Neuronal stem cell (in vitro differentiated cells): Measurements from ENCODE around the gene CFTR.

Experiments
- DNase-seq: peaks from one replicate; pipeline ENCODE4 v3.0.0-alpha.2; 2013; ENCODE audit warnings: low spot score
- H2AFZ ChIP-seq: one replicate; pipeline ENCODE4 v1.6.1; 2013; ENCODE audit warnings: mild to moderate bottlenecking, low read length, inconsistent platforms
- H2AK5ac ChIP-seq: 2 replicates; pipeline ENCODE4 v1.6.1; 2013; ENCODE audit warnings: low read depth, mild to moderate bottlenecking, inconsistent platforms, low read length, moderate library complexity, mixed read lengths
- H2BK120ac ChIP-seq: 2 replicates; pipeline ENCODE4 v1.6.1; 2013; ENCODE audit warnings: low read depth, mild to moderate bottlenecking, inconsistent platforms, low read length, moderate library complexity, mixed read lengths
- H2BK12ac ChIP-seq: one replicate; pipeline ENCODE4 v1.6.1; 2013; ENCODE audit warnings: low read length, inconsistent platforms
- H2BK15ac ChIP-seq: 2 replicates; pipeline ENCODE4 v1.6.1; 2013; ENCODE audit warnings: mild to moderate bottlenecking, low read length, inconsistent platforms, mixed read lengths
- H2BK5ac ChIP-seq: one replicate; pipeline ENCODE4 v1.6.1; 2013; ENCODE audit warnings: inconsistent platforms, mild to moderate bottlenecking, low read length, moderate library complexity
- H3K14ac ChIP-seq: one replicate; pipeline ENCODE4 v1.6.1; 2013; ENCODE audit warnings: low read length, inconsistent platforms
- H3K18ac ChIP-seq: 2 replicates; pipeline ENCODE4 v1.6.1; 2013; ENCODE audit warnings: low read length, inconsistent platforms
- H3K23ac ChIP-seq: 2 replicates; pipeline ENCODE4 v1.6.1; 2013; ENCODE audit warnings: low read depth, mild to moderate bottlenecking, mixed read lengths, low read length, inconsistent platforms; ENCODE audit not compliant: poor library complexity
- H3K27ac ChIP-seq: replicated peaks from 3 replicates; pipeline ENCODE4 v1.5.1; 2013; ENCODE audit warnings: low read length, inconsistent platforms
- H3K27me3 ChIP-seq, 3 experiments: 2 replicates each; pipeline ENCODE4 v1.6.1; 2013; ENCODE audit warnings: low read length in 3 of 3, mild to moderate bottlenecking in 2 of 3, inconsistent platforms in 1 of 3, low read depth in 1 of 3, mixed read lengths in 1 of 3, moderate library complexity in 1 of 3; ENCODE audit not compliant: control insufficient read depth in 3 of 3, insufficient read depth in 3 of 3
- H3K36me3 ChIP-seq, 2 donors: replicated peaks in 1 of 2; 2 replicates each; pipeline ENCODE4 v1.6.1; 2013; ENCODE audit warnings: low read length in 2 of 2; ENCODE audit not compliant: control insufficient read depth in 2 of 2, insufficient read depth in 2 of 2
- H3K4ac ChIP-seq: 2 replicates; pipeline ENCODE4 v1.6.1; 2013; ENCODE audit warnings: inconsistent platforms, mild to moderate bottlenecking, low read length, moderate library complexity
- H3K4me1 ChIP-seq, 2 donors: 1 replicate in 1 of 2; 2 replicates in 1 of 2; pipeline ENCODE4 v1.6.1; 2013; ENCODE audit warnings: low read length in 2 of 2, low read depth in 1 of 2; ENCODE audit not compliant: control insufficient read depth in 2 of 2, insufficient read depth in 1 of 2
- H3K4me2 ChIP-seq: one replicate; pipeline ENCODE4 v1.6.1; 2013; ENCODE audit warnings: mild to moderate bottlenecking, low read length, inconsistent platforms; ENCODE audit not compliant: insufficient read depth, poor library complexity, severe bottlenecking
- H3K4me3 ChIP-seq, 2 donors: 2 replicates each; pipeline ENCODE4 v1.5.1; 2013; ENCODE audit warnings: low read length in 2 of 2, mild to moderate bottlenecking in 2 of 2, inconsistent platforms in 1 of 2, moderate library complexity in 1 of 2
- H3K79me1 ChIP-seq: one replicate; pipeline ENCODE4 v1.6.1; 2013; ENCODE audit warnings: low read depth, mild to moderate bottlenecking, inconsistent platforms, low read length, moderate library complexity
- H3K9ac ChIP-seq: one replicate; pipeline ENCODE4 v1.6.1; 2013; ENCODE audit warnings: mild to moderate bottlenecking, low read depth, low read length, inconsistent platforms; ENCODE audit not compliant: poor library complexity
- H3K9me3 ChIP-seq, 2 donors: replicated peaks in 1 of 2; 2 replicates each; pipeline versions ENCODE3 to v1.6.1; 2013; ENCODE audit warnings: low read length in 2 of 2, mild to moderate bottlenecking in 2 of 2, inconsistent platforms in 1 of 2, low read depth in 1 of 2, mixed read lengths in 1 of 2, moderate library complexity in 1 of 2; ENCODE audit not compliant: control insufficient read depth in 2 of 2, insufficient read depth in 1 of 2
- H4K8ac ChIP-seq: one replicate; pipeline ENCODE4 v1.6.1; 2013; ENCODE audit warnings: low read depth, mild to moderate bottlenecking, inconsistent platforms, low read length, moderate library complexity
- H4K91ac ChIP-seq: one replicate; pipeline ENCODE4 v1.6.1; 2013; ENCODE audit warnings: low read length, low read depth, mild to moderate bottlenecking, inconsistent platforms; ENCODE audit not compliant: poor library complexity
- WGBS, 2 donors: extraction: QIAGEN DNeasy Blood & Tissue Kit; methylation state at CpG; one replicate each; pipeline ENCODE4 v1.1.7; 2013; ENCODE audit warnings: missing lambda C conversion rate in 2 of 2, mixed read lengths in 1 of 2; ENCODE audit not compliant: insufficient read length in 2 of 2, insufficient replicate concordance in 1 of 2; ENCODE audit errors: extremely low coverage in 2 of 2; 5-methylcytosine and 5-hydroxymethylcytosine counted together

The CFTR gene

GRCh38 chr7:117675497-117676435 is 195.9 kb downstream of the CFTR start:
- no peak overlapping the region for H3K4me3 ChIP-seq
- H3K18ac ChIP-seq = no peak overlapping the region
- no peak overlapping the region for H4K8ac ChIP-seq
- no peak overlapping the region for H3K4me2 ChIP-seq
- no peaks in the 10 kb centered on the region for H3K27me3 ChIP-seq
- no peak overlapping the region for H2AK5ac ChIP-seq
- no peak overlapping the region for H3K9ac ChIP-seq
- H3K79me1 ChIP-seq = no peaks in the 10 kb centered on the region
- no peak overlapping the region for H3K27ac ChIP-seq
- H2AFZ ChIP-seq = peak overlapping the region; percentile 65
- no peaks in the 10 kb centered on the region for H3K9me3 ChIP-seq
- no peak overlapping the region for H2BK120ac ChIP-seq
- H3K4ac ChIP-seq = no peak overlapping the region
- H2BK15ac ChIP-seq = no peak overlapping the region
- H3K23ac ChIP-seq = no peak overlapping the region
- H3K4me1 ChIP-seq = peaks cover 12 to 29% of the 10 kb centered on the region in 2 donors
- H3K14ac ChIP-seq = no peak overlapping the region
- no peak overlapping the region for H2BK5ac ChIP-seq
- DNase-seq = no peak
- H3K36me3 ChIP-seq = no peaks in the 10 kb centered on the region
- no CpG with 5 or more reads among the region's 3 CpGs for WGBS, 2 donors
- no peak overlapping the region for H2BK12ac ChIP-seq
- H4K91ac ChIP-seq = no peak overlapping the region

DNA sequence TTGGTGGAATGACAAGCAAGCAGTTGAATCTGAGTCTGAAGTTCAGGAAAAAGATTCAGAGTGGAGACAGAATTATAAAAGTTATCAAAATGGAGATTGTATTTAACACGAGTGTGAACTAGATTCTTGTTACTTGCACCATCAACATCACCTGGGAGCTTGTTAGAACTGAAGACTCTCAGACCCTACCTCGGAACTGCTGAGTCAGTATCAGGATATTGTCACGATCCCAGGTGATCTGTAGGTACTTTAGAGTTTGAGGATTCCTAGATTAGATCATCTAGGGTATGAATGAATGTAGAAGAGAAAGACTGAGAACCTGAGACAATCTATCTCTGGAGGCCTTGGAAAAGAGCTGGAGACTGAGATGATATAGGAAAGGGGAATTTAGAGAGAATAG is 199.3 kb downstream of the CFTR start:
- Histone ChIP-seq H3K4ac (no peak overlapping the region), H2BK120ac (no peak overlapping the region), H3K4me2 (no peak overlapping the region), H2BK12ac (no peak overlapping the region), H2BK15ac (no peak overlapping the region), H2BK5ac (no peak overlapping the region), H3K4me3 (no peak overlapping the region), H4K91ac (no peak overlapping the region), H3K27ac (no peak overlapping the region), H2AK5ac (no peak overlapping the region), H4K8ac (no peak overlapping the region), H3K9ac (no peak overlapping the region), H3K9me3 (no peaks in the 10 kb centered on the region), H3K23ac (no peak overlapping the region), H2AFZ (no peak overlapping the region), H3K18ac (no peak overlapping the region), H3K4me1 (peaks cover 10 to 26% of the 10 kb centered on the region in 2 donors), H3K14ac (no peak overlapping the region), H3K27me3 (no peaks in the 10 kb centered on the region), H3K79me1 (no peaks in the 10 kb centered on the region), H3K36me3 (no peaks in the 10 kb centered on the region)
- WGBS, 2 donors = no CpG with 5 or more reads among the region's 3 CpGs
- DNase-seq = no peak

- Histone ChIP-seq H3K9ac (no peak overlapping the region), H3K27ac (no peak overlapping the region), H3K18ac (no peak overlapping the region), H2AFZ (no peak overlapping the region), H3K4me3 (no peak overlapping the region), H3K79me1 (no peaks in the 10 kb centered on the region), H3K4ac (no peak overlapping the region), H4K91ac (no peak overlapping the region), H2BK5ac (no peak overlapping the region), H2BK120ac (no peak overlapping the region), H3K27me3 (no peaks in the 10 kb centered on the region), H4K8ac (no peak overlapping the region), H2BK12ac (no peak overlapping the region), H3K4me2 (no peak overlapping the region), H3K23ac (no peak overlapping the region), H3K4me1 (peaks cover 5 to 12% of the 10 kb centered on the region in 2 donors), H2AK5ac (no peak overlapping the region), H3K9me3 (no peaks in the 10 kb centered on the region), H3K36me3 (no peaks in the 10 kb centered on the region), H2BK15ac (no peak overlapping the region), H3K14ac (no peak overlapping the region)
- DNase-seq = no peak
- no CpG with 5 or more reads among the region's 5 CpGs for WGBS, 2 donors
Measured at GRCh38 chr7:117682681-117683385, 203.0 kb downstream of the CFTR start.
